Mesendoderm (in vitro differentiated cells): ENCODE data around the gene TIMP2.

Source experiments
- DNase-seq: peaks from one replicate; pipeline ENCODE4 v3.0.0; 2013
- H2AK5ac ChIP-seq: 2 replicates; pipeline ENCODE4 v1.6.1; 2013; ENCODE audit warnings: low read length, inconsistent platforms
- H2BK120ac ChIP-seq: 2 replicates; pipeline ENCODE4 v1.6.1; 2013; ENCODE audit warnings: low read depth, mild to moderate bottlenecking, low read length, moderate library complexity, mixed read lengths
- H2BK15ac ChIP-seq: replicated peaks from 2 replicates; pipeline ENCODE4 v1.6.1; 2013; ENCODE audit warnings: low read depth, mild to moderate bottlenecking, moderate library complexity
- H2BK5ac ChIP-seq: 2 replicates; pipeline ENCODE4 v1.6.1; 2013; ENCODE audit warnings: low read length, inconsistent platforms
- H3K18ac ChIP-seq: 2 replicates; pipeline ENCODE4 v1.6.1; 2013; ENCODE audit warnings: mild to moderate bottlenecking, low read length, mixed read lengths
- H3K23ac ChIP-seq: one replicate; pipeline ENCODE4 v1.6.1; 2013; ENCODE audit warnings: low read length
- H3K27ac ChIP-seq: 2 replicates; pipeline ENCODE4 v1.5.1; 2013; ENCODE audit warnings: low read depth, mild to moderate bottlenecking, inconsistent platforms, low read length, moderate library complexity
- H3K27me3 ChIP-seq: 2 replicates; pipeline ENCODE4 v1.6.1; 2013; ENCODE audit warnings: low read length, control low read depth, mild to moderate bottlenecking, inconsistent platforms; ENCODE audit not compliant: insufficient read depth, poor library complexity
- H3K36me3 ChIP-seq: 2 replicates; pipeline ENCODE4 v1.6.1; 2013; ENCODE audit warnings: low read length, inconsistent platforms; ENCODE audit not compliant: control insufficient read depth, insufficient read depth
- H3K4ac ChIP-seq: one replicate; pipeline ENCODE4 v1.6.1; 2013; ENCODE audit warnings: low read depth, mild to moderate bottlenecking, low read length, moderate library complexity
- H3K4me1 ChIP-seq: 2 replicates; pipeline ENCODE4 v1.6.1; 2013; ENCODE audit warnings: low read depth, low read length, inconsistent platforms; ENCODE audit not compliant: control insufficient read depth
- H3K4me2 ChIP-seq: 2 replicates; pipeline ENCODE4 v1.6.1; 2013; ENCODE audit warnings: low read length
- H3K4me3 ChIP-seq: 2 replicates; pipeline ENCODE4 v1.5.1; 2013; ENCODE audit warnings: mild to moderate bottlenecking, low read length
- H3K56ac ChIP-seq: one replicate; pipeline ENCODE4 v1.6.1; 2013; ENCODE audit warnings: low read length
- H3K79me1 ChIP-seq: 2 replicates; pipeline ENCODE4 v1.6.1; 2013; ENCODE audit warnings: low read length, inconsistent platforms
- H3K79me2 ChIP-seq: 2 replicates; pipeline ENCODE4 v1.6.1; 2013; ENCODE audit warnings: mild to moderate bottlenecking, low read length; ENCODE audit not compliant: control insufficient read depth, insufficient read depth
- H3K9ac ChIP-seq: 2 replicates; pipeline ENCODE4 v1.6.1; 2013; ENCODE audit warnings: low read length, inconsistent platforms
- H4K5ac ChIP-seq: one replicate; pipeline ENCODE4 v1.6.1; 2013; ENCODE audit warnings: low read length
- H4K8ac ChIP-seq: one replicate; pipeline ENCODE4 v1.6.1; 2013; ENCODE audit warnings: low read depth, mild to moderate bottlenecking, control low read depth, low read length, moderate library complexity
- WGBS: extraction: QIAGEN DNeasy Blood & Tissue Kit; methylation state at CpG from one replicate; pipeline ENCODE4 v1.1.7; 2013; ENCODE audit warnings: low lambda C conversion rate, missing lambda C conversion rate; ENCODE audit not compliant: insufficient coverage; ENCODE audit errors: extremely low coverage; 5-methylcytosine and 5-hydroxymethylcytosine counted together

Gene TIMP2

DNA sequence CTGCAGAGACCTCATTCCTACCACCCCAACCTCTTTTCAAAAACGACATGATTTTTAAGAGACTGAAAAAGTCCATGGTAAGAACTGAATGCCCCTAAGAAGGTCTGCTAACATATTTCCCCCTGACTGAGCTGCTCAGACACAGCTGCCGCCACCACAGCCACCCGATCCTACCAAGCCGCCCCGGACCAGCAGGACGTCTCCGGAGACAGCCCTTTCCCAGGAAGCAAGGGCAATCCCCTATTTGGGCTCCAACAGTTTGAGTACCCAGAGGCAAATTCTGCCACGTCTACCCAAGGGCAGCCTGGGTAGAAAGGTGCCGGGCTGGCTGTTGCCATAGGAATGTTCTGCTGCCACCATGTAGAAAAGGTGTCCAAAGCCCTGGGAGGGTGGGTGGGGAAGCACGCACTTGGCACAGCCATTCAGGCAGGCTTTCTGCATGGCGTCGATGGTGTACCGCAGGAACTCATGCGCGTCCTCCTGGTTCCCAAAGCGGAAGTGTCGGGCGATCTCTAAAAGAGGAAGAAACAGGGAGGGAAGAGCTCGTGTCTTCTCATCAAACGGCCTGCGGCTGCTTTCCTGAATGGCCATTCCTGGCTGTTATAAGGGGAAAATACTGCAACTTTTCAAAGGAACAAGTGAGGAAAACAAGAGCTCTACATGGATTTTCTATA is 98.2 kb downstream of the TIMP2 start:
- Histone ChIP-seq H2BK120ac (no peak overlapping the region), H3K27me3 (no peaks in the 10 kb centered on the region), H3K79me1 (peaks cover 11% of the 10 kb centered on the region), H3K4ac (no peak overlapping the region), H3K4me3 (no peak overlapping the region), H3K4me2 (no peak overlapping the region), H3K79me2 (peaks cover 3% of the 10 kb centered on the region), H3K9ac (no peak overlapping the region), H2BK15ac (no peak overlapping the region), H3K27ac (no peak overlapping the region), H2BK5ac (no peak overlapping the region), H3K56ac (no peak overlapping the region), H4K5ac (no peak overlapping the region), H2AK5ac (no peak overlapping the region), H3K4me1 (no peaks in the 10 kb centered on the region), H3K36me3 (peaks cover 12% of the 10 kb centered on the region), H3K23ac (no peak overlapping the region), H4K8ac (no peak overlapping the region), H3K18ac (no peak overlapping the region)
- DNase-seq = no peak
- no CpG with 5 or more reads among the region's 21 CpGs for WGBS

DNA sequence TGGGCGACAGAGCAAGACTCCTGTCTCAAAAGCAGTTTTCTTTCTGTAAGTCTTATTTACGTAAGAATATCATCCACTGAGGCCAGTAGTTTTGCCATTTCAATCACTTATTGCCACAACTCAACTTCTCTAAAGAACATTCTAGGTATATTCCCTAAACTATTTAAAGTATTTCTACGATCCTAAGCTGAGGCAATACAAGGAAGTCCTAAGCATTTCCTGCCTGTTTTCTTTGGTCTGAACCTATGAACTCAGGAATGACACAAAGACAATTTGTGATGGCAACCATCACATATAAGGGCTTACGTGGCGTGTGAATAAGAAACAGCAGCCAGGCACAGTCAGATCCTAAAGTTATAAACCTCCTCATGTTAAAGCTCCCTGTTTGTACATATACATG is 98.8 kb downstream of the TIMP2 start:
- Histone ChIP-seq H3K79me2 (peaks cover 3% of the 10 kb centered on the region), H3K79me1 (peaks cover 11% of the 10 kb centered on the region), H2BK15ac (no peak overlapping the region), H3K4me3 (no peak overlapping the region), H3K56ac (no peak overlapping the region), H3K18ac (no peak overlapping the region), H3K27ac (no peak overlapping the region), H2AK5ac (no peak overlapping the region), H3K27me3 (no peaks in the 10 kb centered on the region), H2BK120ac (no peak overlapping the region), H3K4me1 (no peaks in the 10 kb centered on the region), H4K5ac (no peak overlapping the region), H3K4me2 (no peak overlapping the region), H4K8ac (no peak overlapping the region), H3K23ac (no peak overlapping the region), H3K9ac (no peak overlapping the region), H3K4ac (no peak overlapping the region), H2BK5ac (no peak overlapping the region), H3K36me3 (peaks cover 15% of the 10 kb centered on the region)
- no CpG with 5 or more reads among the region's 5 CpGs for WGBS
- no peak for DNase-seq

DNA sequence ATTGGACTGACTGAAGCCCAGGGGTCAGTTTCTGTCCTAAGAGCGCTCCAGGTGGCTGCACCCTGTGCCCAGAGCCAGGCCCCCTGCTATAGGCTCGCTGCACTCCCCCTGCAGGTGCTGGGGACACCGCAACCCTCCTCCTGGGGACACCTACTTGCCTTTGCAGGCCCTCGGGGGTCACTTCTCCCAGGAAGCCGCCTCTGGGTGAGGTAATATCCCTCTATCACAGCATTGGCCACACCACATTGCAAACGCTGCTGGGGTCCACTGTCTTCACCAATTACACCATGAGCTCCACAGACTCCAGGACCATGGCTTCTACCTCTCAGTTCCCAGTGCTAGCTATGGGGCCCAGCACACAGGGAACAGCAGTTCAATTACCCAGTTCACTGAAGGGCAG is 99.5 kb downstream of the TIMP2 start:
- H3K23ac ChIP-seq = no peak overlapping the region

DNA sequence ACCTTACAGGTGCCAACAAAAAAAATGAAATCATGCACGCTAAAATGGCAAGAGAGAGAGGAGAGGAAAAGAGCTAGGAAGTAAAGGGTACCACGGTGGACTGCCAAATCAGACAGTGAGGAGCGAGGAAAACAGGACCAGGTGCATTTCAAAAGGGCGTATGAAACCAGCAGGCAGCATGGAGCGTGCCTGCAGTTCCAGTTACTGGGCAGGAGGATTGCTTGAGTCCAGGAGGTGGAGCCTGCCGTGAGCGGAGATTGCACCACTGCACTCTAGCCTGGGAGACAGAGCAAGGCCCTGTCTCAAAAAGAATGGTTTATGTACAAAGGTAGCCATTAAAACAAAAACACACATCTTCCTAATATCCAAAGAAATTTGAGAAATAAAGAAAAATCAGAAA is 100.9 kb downstream of the TIMP2 start:
- Histone ChIP-seq H4K8ac (no peak overlapping the region), H3K4ac (no peak overlapping the region), H3K27me3 (no peaks in the 10 kb centered on the region), H2BK5ac (no peak overlapping the region), H3K18ac (no peak overlapping the region), H3K4me1 (no peaks in the 10 kb centered on the region), H3K79me2 (peaks cover 3% of the 10 kb centered on the region), H2BK15ac (no peak overlapping the region), H3K27ac (no peak overlapping the region), H3K79me1 (peaks cover 8% of the 10 kb centered on the region), H3K9ac (no peak overlapping the region), H2BK120ac (no peak overlapping the region), H3K56ac (no peak overlapping the region), H4K5ac (no peak overlapping the region), H2AK5ac (no peak overlapping the region), H3K36me3 (peaks cover 21% of the 10 kb centered on the region), H3K23ac (no peak overlapping the region), H3K4me2 (no peak overlapping the region), H3K4me3 (no peak overlapping the region)
- no CpG with 5 or more reads among the region's 7 CpGs for WGBS
- DNase-seq = no peak

More for the DNA sequence above, 99.5 kb downstream of the TIMP2 start:
- no peak overlapping the region for H3K9ac ChIP-seq
- H3K18ac ChIP-seq = no peak overlapping the region
- no peak overlapping the region for H3K4me2 ChIP-seq
- no peaks in the 10 kb centered on the region for H3K4me1 ChIP-seq
- no peak overlapping the region for H2BK5ac ChIP-seq
- no CpG with 5 or more reads among the region's 6 CpGs for WGBS
- peaks cover 18% of the 10 kb centered on the region for H3K36me3 ChIP-seq
- no peak overlapping the region for H3K4ac ChIP-seq
- H2BK15ac ChIP-seq = no peak overlapping the region
- H3K4me3 ChIP-seq = no peak overlapping the region
- peaks cover 11% of the 10 kb centered on the region for H3K79me1 ChIP-seq
- H4K8ac ChIP-seq = no peak overlapping the region
- H3K56ac ChIP-seq = no peak overlapping the region
- H3K27ac ChIP-seq = no peak overlapping the region
- no peak for DNase-seq
- H2BK120ac ChIP-seq = no peak overlapping the region
- H4K5ac ChIP-seq = no peak overlapping the region
- H3K27me3 ChIP-seq = no peaks in the 10 kb centered on the region
- H2AK5ac ChIP-seq = no peak overlapping the region
- H3K79me2 ChIP-seq = peaks cover 3% of the 10 kb centered on the region

DNA sequence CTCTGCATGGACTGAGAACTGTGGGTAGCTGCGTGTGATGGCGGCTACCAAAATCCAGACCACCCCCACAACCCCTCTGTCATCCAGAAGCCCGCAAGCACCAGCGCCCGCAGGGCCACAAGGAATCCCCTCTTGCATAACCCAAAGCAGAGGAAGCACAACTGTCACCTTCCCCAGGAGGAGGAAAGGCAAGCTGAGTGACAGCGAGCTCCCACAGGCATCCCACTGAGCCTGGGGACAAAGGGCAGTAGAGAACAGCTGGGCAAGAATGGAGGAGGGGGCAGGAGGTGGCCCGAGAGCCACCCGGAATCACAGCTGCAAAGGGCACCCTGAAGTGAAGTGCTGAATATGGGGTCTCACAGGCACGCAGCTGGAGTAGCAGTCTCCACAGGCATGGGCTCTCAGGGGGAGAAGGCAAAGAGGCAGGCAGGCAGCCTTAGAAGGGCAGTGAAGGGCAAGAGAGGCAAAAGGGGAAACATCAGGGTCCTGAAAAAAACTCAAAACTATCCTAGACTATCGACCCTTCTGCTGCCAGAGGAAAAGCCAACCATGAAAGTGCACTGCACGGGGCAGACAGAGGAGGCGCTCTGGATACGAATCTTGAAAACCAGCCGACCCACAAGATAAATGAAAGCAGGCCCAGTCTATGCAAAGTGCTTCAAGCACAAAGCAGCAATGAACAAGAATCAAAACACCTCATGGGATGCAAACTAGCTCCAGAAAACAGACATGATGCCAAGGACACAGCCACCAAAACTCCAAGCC is 101.7 kb downstream of the TIMP2 start:
- H3K4me3 ChIP-seq = no peak overlapping the region
- H3K9ac ChIP-seq = no peak overlapping the region
- no peaks in the 10 kb centered on the region for H3K4me1 ChIP-seq
- peaks cover 24% of the 10 kb centered on the region for H3K36me3 ChIP-seq
- H4K8ac ChIP-seq = no peak overlapping the region
- H3K56ac ChIP-seq = no peak overlapping the region
- no peak overlapping the region for H3K18ac ChIP-seq
- no peak overlapping the region for H3K23ac ChIP-seq
- H3K27me3 ChIP-seq = no peaks in the 10 kb centered on the region
- H3K4ac ChIP-seq = no peak overlapping the region
- no peak overlapping the region for H2BK15ac ChIP-seq
- no peak for DNase-seq
- no peak overlapping the region for H2BK5ac ChIP-seq
- no peak overlapping the region for H2AK5ac ChIP-seq
- H2BK120ac ChIP-seq = no peak overlapping the region
- H3K79me2 ChIP-seq = peaks cover 3% of the 10 kb centered on the region
- H4K5ac ChIP-seq = no peak overlapping the region
- no CpG with 5 or more reads among the region's 14 CpGs for WGBS
- no peak overlapping the region for H3K4me2 ChIP-seq
- H3K27ac ChIP-seq = no peak overlapping the region
- H3K79me1 ChIP-seq = peaks cover 8% of the 10 kb centered on the region
